Dendritic cell treated with granulocyte-macrophage colony-stimulating factor and Interleukin-4, amounts not matched to agents 40 ng/mL and 50 ng/mL, for 4 days (primary cell): Measurements from ENCODE around the gene MTF1.
A peak's percentile ranks its signal among the peaks of the same experiment; 100 is the strongest.
"Not testable (repeated sequence)": the region's sequence is repeated elsewhere in the genome, so short reads cannot be mapped to it uniquely, and the experiment has no call there.

Experiments
- H3K27ac Mint-ChIP-seq: one replicate; pipeline ENCODE4 v1.8.0; 2022; ENCODE audit warnings: mild to moderate bottlenecking, mixed read lengths
- H3K27me3 Mint-ChIP-seq: one replicate; pipeline ENCODE4 v1.8.0; 2022; ENCODE audit warnings: mild to moderate bottlenecking, mixed read lengths
- H3K36me3 Mint-ChIP-seq: one replicate; pipeline ENCODE4 v1.8.0; 2022; ENCODE audit warnings: low read depth, mixed read lengths
- H3K4me1 Mint-ChIP-seq: one replicate; pipeline ENCODE4 v1.8.0; 2022; ENCODE audit warnings: low read depth, mixed read lengths
- H3K4me3 Mint-ChIP-seq: one replicate; pipeline ENCODE4 v1.8.0; 2022; ENCODE audit warnings: mild to moderate bottlenecking, moderate library complexity, mixed read lengths
- H3K9me3 Mint-ChIP-seq: one replicate; pipeline ENCODE4 v1.8.0; 2022; ENCODE audit warnings: mixed read lengths
- intact Hi-C: fragments of 100-400 bp; cut with micrococcal nuclease; formaldehyde crosslinking; loops from one replicate; pipeline ENCODE4 v1.15.0; 2022

MTF1 gene

GRCh38 chr1:37859507-37860345, at the start of gene MTF1:
Gene MTF1, minus strand, starts transcription at chr1:37859592. Its CDS starts 1,934 bp downstream, at chr1:37857658.
- Mint-ChIP-seq H3K36me3 (peaks cover 79% of the 10 kb centered on the region), H3K4me3 (peak within 1 kb of the TSS; percentile 94), H3K27ac (peak within 1 kb of the TSS; percentile 97), H3K9me3 (no peaks in the 10 kb centered on the region), H3K27me3 (no peaks in the 10 kb centered on the region), H3K4me1 (peaks cover 30% of the 10 kb centered on the region)
- intact Hi-C loops = loop anchor here (1.0 to 5.0 kb wide), 3 partner anchors 51 to 262 kb away; partner anchors contain the start of genes CDCA8, GNL2 and YRDC

DNA sequence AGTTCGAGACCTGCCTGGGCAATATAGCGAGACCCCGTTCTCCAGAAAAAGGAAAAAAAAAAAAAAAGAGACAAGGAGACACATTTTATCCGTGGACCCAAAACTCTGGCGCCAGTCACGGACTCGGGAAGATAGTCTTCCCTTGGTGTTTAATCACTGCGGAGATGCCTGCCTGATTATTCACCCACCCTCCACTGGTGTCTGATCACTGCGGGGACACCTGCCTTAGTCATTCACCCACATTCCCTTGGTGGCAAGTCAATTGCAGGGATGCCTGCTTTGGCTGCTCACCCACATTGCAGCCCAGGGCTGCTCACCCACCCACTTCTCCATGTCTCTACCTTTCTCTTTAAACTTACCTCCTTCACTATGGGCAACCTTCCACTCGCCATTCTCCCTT, 49.1 kb upstream of the MTF1 start:
- H3K27me3 Mint-ChIP-seq = not testable (repeated sequence)
- peaks cover 11% of the 10 kb centered on the region for H3K9me3 Mint-ChIP-seq

DNA sequence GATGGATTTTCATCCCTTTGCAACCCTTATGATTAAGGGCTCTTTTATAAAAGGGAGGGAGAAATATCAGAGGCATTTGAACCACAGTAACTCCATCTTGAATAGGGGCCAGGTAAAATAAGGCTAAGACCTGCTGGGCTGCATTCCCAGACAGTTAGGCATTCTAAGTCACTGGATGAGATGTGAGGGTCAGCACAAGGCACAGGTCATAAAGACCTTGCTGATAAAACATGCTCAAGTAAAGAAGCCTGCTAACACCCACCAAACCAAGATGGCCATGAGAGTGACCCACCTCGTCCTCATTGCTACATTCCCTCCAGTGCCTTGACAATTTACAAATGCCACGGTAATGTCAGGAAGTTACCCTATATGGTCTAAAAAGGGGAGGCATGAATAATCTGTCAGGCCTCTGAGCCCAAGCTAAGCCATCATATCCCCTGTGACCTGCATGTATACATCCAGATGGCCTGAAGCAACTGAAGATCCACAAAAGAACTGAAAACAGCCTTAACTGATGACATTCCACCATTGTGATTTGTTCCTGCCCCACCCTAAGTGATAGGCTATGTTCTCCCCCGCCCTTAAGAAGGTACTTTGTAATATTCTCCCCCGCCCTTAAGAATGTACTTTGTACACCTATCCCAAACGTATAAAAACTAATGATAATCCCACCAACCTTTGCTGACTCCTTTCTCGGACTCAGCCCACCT, 48.2 kb upstream of the MTF1 start:
- H3K27ac Mint-ChIP-seq, H3K4me3 Mint-ChIP-seq, H3K27me3 Mint-ChIP-seq, intact Hi-C loops: not testable (repeated sequence)
- Mint-ChIP-seq H3K4me1 (peaks cover 12% of the 10 kb centered on the region), H3K9me3 (peaks cover 11% of the 10 kb centered on the region), H3K36me3 (peaks cover 11% of the 10 kb centered on the region)

More for the DNA sequence above, 49.1 kb upstream of the MTF1 start:
- intact Hi-C loops, H3K4me3 Mint-ChIP-seq, H3K36me3 Mint-ChIP-seq, H3K4me1 Mint-ChIP-seq, H3K27ac Mint-ChIP-seq: not testable (repeated sequence)

DNA sequence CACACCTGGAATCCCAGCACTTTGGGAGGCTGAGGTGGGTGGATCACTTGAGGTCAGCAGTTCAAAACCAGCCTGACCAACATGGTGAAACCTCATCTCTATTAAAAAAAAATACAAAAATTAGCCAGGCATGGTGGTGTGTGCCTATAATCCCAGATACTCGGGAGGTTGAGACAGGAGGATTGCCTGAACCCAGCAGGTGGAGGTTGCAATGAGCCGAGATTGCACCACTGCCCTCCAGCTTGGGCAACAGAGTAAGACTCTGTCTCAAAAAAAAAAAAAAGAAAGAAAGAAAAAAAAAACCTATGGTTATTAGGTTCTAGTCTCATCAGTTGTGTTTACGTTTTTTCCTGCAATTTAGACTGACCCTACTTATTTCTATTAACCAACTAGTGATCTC, 47.2 kb upstream of the MTF1 start:
- H3K27ac Mint-ChIP-seq, H3K4me3 Mint-ChIP-seq, H3K27me3 Mint-ChIP-seq, intact Hi-C loops: not testable (repeated sequence)
- peaks cover 15% of the 10 kb centered on the region for H3K36me3 Mint-ChIP-seq
- peaks cover 22% of the 10 kb centered on the region for H3K4me1 Mint-ChIP-seq
- peaks cover 11% of the 10 kb centered on the region for H3K9me3 Mint-ChIP-seq

DNA sequence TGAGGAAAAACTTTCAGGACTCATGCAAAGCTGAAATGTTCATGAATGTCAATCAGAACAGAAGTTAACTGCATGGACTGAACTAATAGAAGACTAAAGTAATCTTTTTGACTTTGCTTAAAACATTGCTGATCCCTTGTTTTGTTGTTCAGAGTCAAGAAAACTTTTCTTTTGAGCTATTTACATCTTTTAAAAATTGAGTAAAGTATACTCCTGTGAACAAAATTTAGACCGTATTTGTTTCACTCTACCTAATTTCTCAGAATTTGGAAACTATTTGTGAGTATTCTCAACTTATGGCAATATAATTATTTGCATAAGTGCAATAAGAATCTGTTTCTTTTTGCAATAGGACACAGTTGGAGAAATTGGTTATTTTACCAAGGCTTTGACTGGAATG, 46.3 kb upstream of the MTF1 start:
- peaks cover 11% of the 10 kb centered on the region for H3K9me3 Mint-ChIP-seq
- peaks cover 15% of the 10 kb centered on the region for H3K36me3 Mint-ChIP-seq
- H3K4me1 Mint-ChIP-seq = peaks cover 30% of the 10 kb centered on the region
- H3K4me3 Mint-ChIP-seq = no peak overlapping the region
- intact Hi-C loops = no loop called here
- H3K27ac Mint-ChIP-seq = no peak overlapping the region
- H3K27me3 Mint-ChIP-seq = no peaks in the 10 kb centered on the region

DNA sequence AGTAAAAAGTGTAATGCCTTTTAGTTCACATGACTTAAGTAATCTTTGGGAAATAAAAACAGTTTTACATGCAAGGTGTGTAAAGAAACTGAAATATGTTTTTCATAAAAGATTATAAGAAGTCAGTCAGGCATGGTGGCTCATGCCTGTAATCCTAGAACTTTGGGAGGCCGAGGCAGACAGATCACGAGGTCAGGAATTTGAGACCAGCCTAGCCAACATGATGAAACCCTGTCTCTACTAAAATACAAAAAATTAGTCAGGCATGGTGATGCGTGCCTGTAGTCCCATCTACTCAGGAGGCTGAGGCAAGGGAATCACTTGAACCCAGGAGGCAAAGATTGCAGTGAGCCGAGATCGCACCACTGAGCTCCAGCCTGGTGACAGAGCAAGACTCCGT, 44.5 kb upstream of the MTF1 start:
- peaks cover 33% of the 10 kb centered on the region for H3K4me1 Mint-ChIP-seq
- H3K4me3 Mint-ChIP-seq, intact Hi-C loops, H3K27me3 Mint-ChIP-seq: not testable (repeated sequence)
- H3K27ac Mint-ChIP-seq = peak overlapping the region; percentile 32
- H3K36me3 Mint-ChIP-seq = peaks cover 15% of the 10 kb centered on the region
- peaks cover 11% of the 10 kb centered on the region for H3K9me3 Mint-ChIP-seq

GRCh38 chr1:37902983-37903382, 43.6 kb upstream of the MTF1 start:
- Mint-ChIP-seq H3K27ac (peak overlapping the region; percentile 32), H3K4me3 (no peak overlapping the region), H3K4me1 (peaks cover 30% of the 10 kb centered on the region), H3K27me3 (no peaks in the 10 kb centered on the region), H3K36me3 (peaks cover 15% of the 10 kb centered on the region), H3K9me3 (peaks cover 2% of the 10 kb centered on the region)
- intact Hi-C loops = no loop called here

DNA sequence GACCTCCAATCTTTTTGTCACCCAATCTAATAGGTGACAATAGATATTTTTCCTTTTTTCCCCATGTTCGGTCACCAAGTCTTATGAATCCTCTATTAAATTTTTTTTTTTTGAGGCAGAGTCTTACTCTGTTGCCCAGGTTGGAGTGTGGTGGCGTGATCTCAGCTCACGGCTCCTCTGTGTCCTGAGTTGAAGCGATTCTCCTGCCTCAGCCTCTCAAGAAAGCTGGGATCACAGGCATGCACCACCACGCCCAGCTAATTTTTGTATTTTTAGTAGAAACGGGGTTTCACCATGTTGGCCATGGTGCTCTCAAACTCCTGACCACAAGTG, 42.5 kb upstream of the MTF1 start:
- intact Hi-C loops = no loop called here
- Mint-ChIP-seq H3K4me3 (peak overlapping the region; percentile 18), H3K36me3 (peaks cover 11% of the 10 kb centered on the region), H3K27ac (peak overlapping the region; percentile 75), H3K4me1 (peaks cover 28% of the 10 kb centered on the region), H3K9me3 (no peaks in the 10 kb centered on the region), H3K27me3 (no peaks in the 10 kb centered on the region)

GRCh38 chr1:37901191-37901892, 42.0 kb upstream of the MTF1 start:
- peaks cover 28% of the 10 kb centered on the region for H3K4me1 Mint-ChIP-seq
- peaks cover 10% of the 10 kb centered on the region for H3K36me3 Mint-ChIP-seq
- H3K27me3 Mint-ChIP-seq = no peaks in the 10 kb centered on the region
- peak overlapping the region; percentile 18 for H3K4me3 Mint-ChIP-seq
- intact Hi-C loops = no loop called here
- no peaks in the 10 kb centered on the region for H3K9me3 Mint-ChIP-seq
- peak overlapping the region; percentile 75 for H3K27ac Mint-ChIP-seq

DNA sequence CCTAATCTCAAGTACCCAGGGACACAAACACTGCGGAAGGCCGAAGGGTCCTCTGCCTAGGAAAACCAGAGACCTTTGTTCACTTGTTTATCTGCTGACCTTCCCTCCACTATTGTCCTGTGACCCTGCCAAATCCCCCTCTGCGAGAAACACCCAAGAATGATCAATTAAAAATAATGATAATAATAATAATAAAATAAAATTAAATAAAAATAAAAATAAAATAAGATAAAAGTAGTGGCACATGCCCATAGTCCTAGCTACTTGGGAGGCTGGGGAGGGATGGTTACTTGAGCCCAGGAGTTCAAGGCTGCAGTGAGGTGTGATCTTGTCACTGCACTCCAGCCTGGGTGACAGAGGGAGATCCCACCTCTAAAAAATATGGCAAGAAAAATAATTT, 38.2 kb upstream of the MTF1 start:
- H3K27ac Mint-ChIP-seq, H3K4me3 Mint-ChIP-seq, intact Hi-C loops, H3K27me3 Mint-ChIP-seq, H3K9me3 Mint-ChIP-seq: not testable (repeated sequence)
- Mint-ChIP-seq H3K4me1 (peaks cover 29% of the 10 kb centered on the region), H3K36me3 (peaks cover 16% of the 10 kb centered on the region)

DNA sequence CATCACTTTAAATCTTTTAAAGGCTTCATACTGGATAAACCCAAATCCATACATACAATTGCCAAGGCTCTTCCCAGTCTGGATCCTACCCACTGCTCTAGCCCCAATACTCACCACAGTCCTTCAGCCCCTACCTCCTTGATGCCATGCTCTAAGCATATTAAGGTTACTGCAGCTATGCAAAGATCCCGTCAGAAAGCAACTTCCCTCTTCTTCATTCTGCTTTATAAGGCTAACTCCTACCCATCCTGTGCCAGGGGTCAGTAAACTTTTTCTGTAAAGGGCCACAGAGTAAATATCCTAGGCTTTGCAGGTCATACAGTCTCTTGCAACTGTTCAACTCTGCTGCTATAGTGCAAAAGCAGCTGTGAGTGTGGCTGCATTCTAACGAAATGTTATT, 34.3 kb upstream of the MTF1 start:
- H3K4me3 Mint-ChIP-seq = no peak overlapping the region
- H3K4me1 Mint-ChIP-seq = peaks cover 8% of the 10 kb centered on the region
- H3K36me3 Mint-ChIP-seq = peaks cover 40% of the 10 kb centered on the region

DNA sequence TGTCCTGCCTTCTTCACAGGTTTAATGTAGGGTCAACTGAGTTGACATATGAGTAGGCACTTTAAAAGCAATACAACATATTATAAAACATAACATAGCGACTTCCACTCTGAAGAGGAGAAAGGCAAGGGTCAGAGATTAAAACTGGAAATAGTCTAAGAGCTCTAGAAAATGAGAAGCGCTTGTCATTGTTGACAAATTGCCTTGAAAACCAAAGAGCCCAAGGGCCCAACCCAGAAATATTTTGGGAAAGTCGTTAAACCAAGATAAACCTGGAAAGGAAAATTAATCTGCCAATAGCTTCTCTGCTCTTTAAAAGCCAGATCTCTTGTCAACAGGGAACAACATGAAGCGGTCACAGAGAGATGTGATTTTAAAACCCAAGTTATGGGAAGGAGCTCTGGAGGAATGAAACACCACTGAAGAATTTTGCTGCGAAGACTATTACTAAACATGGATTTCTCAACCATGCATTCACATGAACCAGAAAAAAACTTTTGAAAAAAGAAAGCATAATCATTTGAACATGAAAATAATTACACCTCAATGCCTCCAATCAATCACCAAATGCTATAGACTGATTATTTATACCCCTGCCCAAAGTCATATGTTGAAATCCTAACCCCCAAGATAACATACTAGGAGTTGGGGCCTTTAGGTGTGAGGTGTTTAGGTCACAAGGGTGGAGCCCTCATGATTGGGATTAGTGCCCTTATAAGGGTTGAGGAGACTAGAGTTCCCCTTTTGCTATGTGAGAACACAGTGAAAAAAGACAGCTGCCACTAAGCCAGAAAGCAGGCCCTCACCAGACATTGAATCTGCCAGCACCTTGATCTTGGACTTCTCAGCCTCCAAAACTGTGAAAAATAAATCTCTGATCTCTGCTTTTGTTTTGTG, 33.0 kb upstream of the MTF1 start:
- Mint-ChIP-seq H3K27me3 (no peaks in the 10 kb centered on the region), H3K4me3 (no peak overlapping the region), H3K27ac (no peak overlapping the region), H3K9me3 (no peaks in the 10 kb centered on the region), H3K36me3 (peaks cover 53% of the 10 kb centered on the region), H3K4me1 (peaks cover 8% of the 10 kb centered on the region)
- intact Hi-C loops = no loop called here

More for the DNA sequence above, 34.3 kb upstream of the MTF1 start:
- Mint-ChIP-seq H3K27ac (peak overlapping the region; percentile 49), H3K9me3 (no peaks in the 10 kb centered on the region), H3K27me3 (no peaks in the 10 kb centered on the region)
- intact Hi-C loops = no loop called here

- peaks cover 72% of the 10 kb centered on the region for H3K36me3 Mint-ChIP-seq
- H3K9me3 Mint-ChIP-seq = no peaks in the 10 kb centered on the region
- H3K27me3 Mint-ChIP-seq = no peaks in the 10 kb centered on the region
- H3K4me3 Mint-ChIP-seq = no peak overlapping the region
- H3K4me1 Mint-ChIP-seq = peaks cover 13% of the 10 kb centered on the region
- peak overlapping the region; percentile 50 for H3K27ac Mint-ChIP-seq
- intact Hi-C loops = loop anchor here (2.0 kb wide), 1 partner anchor 84 kb away; no protein-coding TSS in a partner anchor
Observed at GRCh38 chr1:37890378-37891014, 31.1 kb upstream of the MTF1 start.
